Stimulated activated CD4-positive, alpha-beta T cell treated with anti-CD3 and anti-CD28 coated beads, Interleukin-4, amount 100 ng/mL, for 1 hour (primary cell): ENCODE measurements around the gene KLK15.
"Not testable (repeated sequence)": the region's sequence is repeated elsewhere in the genome, so short reads cannot be mapped to it uniquely, and the experiment has no call there.

Experiments
- DNase-seq: peaks from one replicate; pipeline ENCODE4 v3.0.0-alpha.2; 2020

KLK15 gene

DNA sequence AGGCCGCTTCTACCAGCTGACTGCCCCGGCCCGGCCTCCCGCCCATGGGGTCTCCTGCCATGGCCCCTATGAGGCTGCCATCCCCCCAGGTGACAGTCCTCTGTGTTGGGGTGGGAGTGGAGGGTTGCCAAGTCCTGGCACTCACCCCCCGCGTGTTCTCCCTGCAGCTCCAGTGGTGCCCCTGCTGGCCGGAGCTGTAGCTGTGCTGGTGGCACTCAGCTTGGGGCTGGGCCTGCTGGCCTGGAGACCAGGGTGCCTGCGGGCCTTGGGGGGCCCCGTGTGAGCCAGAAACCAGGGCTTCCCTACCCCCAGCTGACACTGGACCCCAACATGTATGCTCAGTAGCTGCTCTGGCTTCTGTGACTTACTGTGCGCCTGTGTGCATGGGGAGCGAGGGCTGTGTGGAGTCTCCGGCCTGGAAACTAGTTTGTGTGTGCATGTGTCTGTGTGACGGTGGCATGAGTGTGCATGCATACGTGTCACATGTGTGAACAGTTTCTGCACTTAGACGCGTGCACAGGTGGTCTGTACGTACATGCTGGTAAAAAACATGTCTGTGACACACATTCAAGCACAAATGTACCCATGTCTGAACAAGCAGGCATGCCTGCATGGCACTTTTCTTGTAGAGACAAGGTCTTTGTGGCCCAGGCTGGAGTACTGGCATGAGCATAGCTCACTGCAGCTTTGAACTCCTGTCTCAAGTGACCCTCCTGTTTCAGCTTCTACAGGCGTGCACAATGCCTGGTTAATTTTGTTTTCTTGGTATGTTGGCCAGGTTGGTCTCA is 38.3 kb downstream of the KLK15 start:
- peak; percentile 48 for DNase-seq

DNA sequence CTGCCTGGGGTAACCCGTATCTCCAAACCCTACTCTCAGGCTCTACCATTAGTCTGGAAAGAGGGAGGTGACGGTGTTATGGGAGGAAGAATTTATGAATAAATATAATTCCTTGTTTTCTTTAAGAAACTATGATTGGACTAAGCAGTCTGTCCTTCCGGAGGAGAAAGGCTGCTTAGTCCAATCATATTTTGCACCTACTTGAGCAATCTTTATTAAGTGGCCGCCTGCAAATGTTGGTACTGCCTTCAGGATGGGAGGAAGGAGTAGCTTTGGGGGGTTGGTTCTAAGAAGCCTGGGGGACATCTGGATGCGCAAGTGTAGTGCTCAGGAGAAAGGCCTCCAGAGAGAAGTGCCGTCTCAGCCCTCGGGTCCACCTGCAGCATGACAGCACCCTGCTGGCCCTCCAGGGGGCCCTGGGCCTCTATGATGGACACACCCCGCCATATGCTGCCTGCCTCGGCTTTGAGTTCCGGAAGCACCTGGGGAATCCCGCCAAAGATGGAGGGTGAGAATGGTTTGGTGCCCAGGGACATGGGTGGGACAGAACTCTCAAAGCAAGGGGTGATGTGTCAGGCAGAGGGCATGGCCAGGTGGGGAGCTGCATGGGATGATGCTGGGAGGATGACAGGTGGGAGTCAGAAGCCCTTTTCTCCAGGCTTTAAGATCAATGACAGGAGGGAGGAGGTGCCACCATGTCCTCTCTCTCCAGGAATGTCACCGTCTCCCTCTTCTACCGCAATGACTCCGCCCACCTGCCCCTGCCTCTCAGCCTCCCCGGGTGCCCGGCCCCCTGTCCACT is 39.1 kb downstream of the KLK15 start:
- DNase-seq, result peak; percentile 44

DNA sequence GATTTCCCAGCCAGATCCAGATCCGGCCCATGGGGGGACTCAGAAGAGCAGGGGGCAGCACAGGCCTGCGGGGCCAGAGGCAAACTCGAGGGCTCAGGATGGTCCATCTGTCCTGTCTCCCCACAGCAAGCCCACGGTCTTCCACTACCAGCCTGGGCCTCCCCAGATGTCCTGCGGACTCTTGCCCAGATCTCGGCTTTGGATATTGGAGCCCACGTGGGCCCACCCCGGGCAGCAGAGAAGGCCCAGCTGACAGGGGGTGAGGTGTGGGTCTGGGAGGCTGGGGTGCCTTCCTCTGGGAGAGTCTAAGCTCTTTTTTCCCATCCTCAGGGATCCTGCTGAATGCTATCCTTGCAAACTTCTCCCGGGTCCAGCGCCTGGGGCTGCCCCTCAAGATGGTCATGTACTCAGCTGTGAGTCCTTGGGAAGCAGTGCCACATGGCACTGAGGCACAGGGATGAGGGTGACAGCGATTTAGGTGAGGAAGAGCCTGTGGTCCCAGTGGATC is 39.8 kb downstream of the KLK15 start:
- no peak for DNase-seq

DNA sequence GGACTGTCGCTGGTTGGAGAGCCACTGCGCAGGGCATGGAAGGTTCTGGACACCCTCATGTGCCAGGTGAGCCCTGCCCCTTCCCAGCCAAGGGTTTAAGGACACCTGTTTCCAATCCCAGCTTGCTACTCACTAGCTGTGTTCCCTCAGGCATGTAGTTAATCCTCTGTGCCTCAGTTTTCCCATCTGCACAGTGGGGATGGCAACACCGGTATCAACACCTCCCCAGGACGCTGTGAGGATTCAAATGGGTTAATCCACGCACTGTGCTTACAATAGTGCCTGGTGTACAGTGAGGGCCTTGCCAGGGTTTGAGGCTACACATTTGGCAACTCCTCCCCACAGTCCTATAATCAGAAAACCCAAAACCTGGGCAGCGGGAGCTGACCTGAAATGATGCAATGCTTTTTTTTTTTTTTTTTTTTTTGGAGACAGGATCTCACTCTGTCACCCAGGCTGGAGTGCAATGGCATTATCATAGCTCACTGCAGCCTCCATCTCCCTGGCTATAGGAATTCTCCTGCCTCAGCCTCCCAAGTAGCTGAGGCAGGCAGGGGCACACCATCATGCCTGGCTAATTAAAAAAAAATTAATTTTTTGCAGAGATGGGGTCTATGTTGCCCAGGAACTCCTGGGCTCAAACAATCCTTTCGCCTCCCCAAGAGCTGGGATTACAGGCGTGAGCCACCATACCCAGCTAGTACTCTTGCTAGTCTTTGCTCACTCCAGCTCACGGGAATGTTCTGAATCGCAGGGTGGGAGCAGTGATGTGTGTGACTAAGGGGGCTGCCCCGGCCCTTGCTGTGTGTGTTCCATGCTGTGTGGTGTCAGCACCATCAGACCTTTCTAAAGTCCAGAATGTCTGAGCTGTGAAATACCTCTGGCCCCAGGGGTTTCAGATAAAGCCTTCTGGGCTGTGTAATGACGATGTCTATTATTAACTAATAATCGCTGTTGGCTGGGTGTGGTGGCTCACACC is 40.8 kb downstream of the KLK15 start:
- no peak for DNase-seq

DNA sequence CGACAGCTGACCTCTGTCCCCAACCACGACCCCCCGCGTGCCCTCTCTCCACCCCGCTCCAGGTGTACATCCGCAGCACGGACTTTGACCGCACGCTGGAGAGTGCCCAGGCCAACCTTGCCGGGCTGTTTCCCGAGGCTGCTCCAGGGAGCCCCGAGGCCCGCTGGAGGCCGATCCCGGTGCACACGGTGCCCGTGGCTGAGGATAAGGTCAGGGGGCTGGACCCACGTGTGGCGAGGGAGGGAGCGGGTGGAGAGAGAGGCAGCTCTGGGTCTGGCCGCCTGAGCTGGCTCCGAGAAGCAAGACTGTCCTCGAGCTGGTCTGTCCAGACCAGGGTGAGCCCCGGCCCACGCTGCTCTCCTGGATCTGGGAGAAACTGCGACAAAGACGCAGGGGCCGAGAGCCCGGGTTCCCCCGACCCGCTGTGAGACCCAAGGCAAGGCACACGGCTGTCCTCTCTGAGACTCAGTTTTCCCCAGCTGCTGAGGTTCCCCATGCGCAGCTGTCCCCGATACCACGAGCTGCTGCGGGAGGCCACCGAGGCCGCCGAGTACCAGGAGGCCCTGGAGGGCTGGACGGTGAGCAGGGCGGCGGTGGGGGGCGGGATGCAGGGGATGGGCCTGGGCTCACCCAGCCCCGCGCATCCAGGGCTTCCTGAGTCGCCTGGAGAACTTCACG is 41.6 kb downstream of the KLK15 start:
- no peak for DNase-seq

DNA sequence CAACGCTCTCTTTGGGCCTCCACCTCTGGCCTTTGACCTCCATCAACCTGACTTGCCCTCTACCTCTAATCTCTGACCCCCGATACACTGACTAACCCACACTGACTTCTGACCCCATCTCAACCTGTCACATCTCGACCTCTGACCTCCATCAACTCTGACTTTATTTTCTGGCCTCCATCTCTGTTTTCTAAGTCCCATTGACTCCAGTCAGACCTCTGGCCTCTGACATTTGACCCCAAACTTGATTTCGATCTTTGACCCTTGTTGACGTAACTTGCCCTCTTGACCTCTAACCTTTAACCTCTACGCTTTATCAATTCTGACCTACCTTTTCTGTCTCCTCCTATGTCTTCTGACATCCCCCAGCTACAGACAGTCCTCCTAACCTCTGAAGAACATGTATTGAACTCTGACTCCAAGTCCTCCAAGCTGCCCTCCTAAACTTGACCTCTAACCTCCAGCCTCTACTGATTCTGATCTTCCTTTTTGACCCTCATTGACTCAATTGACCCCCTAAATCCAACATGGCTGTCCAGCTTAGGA is 42.4 kb downstream of the KLK15 start:
- no peak for DNase-seq

DNA sequence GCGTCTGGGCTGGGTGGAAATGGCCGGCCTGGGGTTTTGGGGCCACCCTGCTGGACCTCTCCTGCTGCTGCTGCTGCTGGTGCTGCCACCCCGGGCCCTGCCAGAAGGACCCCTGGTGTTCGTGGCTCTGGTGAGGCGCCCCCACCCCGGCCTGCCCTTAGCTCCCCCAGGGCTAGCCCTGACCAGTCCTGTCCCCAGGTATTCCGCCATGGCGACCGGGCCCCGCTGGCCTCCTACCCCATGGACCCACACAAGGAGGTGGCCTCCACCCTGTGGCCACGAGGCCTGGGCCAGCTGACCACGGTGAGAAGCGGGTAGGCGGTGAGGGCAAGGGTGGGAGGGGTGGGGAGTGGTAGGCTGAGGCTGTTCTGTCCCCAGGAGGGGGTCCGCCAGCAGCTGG is 43.0 kb downstream of the KLK15 start, which contains the start of gene ACP4:
Gene ACP4, plus strand, starts transcription at position 20 of the 400 bp plus-strand sequence. Its CDS starts 0 bp downstream, at position 20.
- no peak for DNase-seq

DNA sequence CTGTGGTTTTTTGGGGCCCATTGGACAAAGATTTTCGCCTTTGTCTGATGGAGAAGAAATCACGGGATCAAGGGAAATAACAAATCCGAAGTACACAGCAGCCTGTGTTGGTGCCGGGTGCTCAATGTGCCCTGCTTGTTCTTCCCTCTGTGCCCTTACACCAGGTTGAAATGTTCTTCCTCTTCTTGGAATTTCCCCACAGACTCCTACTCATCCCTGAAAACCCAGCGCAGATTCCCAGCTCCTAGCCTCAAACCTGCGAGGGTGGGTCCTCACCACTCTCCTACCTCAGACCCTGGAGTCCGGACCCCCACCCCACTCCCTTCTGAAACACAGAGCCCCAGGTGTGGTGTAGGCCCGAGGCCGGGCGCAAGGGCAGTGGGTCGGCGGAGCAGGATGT is 48.0 kb downstream of the KLK15 start:
- DNase-seq, result no peak

DNA sequence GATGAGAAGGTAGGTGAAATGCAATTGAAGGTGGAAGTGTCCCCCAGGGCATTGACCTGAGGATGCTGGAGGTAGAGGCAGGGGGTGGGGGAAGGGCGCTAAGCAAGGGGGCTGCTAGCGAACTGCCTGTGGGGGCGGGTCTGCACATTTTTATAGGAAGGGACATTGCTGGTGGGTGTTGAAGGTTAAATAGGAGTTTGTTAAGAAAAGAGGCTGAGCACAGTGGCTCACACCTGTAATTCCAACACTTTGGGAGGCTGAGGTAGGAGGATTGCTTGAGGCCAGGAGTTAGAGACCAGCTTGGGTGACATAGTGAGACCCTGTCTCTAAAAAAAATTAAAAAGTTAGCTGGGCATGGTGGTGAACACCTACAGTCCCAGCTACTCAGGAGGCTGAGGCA is 48.7 kb downstream of the KLK15 start:
- no peak for DNase-seq

DNA sequence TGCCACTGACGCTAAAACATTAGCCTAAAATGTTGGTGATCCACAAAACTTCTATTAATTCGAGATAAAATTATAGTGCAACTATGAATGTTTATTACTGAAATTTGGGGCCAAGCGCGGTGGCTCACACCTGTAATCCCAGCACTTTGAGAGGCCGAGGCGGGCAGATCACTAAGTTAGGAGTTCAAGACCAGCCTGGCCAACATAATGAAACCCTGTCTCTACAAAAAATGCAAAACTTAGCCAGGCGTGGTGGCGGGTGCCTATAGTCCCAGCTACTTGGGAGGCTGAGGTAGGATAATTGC is 49.6 kb downstream of the KLK15 start:
- DNase-seq, result not testable (repeated sequence)

DNA sequence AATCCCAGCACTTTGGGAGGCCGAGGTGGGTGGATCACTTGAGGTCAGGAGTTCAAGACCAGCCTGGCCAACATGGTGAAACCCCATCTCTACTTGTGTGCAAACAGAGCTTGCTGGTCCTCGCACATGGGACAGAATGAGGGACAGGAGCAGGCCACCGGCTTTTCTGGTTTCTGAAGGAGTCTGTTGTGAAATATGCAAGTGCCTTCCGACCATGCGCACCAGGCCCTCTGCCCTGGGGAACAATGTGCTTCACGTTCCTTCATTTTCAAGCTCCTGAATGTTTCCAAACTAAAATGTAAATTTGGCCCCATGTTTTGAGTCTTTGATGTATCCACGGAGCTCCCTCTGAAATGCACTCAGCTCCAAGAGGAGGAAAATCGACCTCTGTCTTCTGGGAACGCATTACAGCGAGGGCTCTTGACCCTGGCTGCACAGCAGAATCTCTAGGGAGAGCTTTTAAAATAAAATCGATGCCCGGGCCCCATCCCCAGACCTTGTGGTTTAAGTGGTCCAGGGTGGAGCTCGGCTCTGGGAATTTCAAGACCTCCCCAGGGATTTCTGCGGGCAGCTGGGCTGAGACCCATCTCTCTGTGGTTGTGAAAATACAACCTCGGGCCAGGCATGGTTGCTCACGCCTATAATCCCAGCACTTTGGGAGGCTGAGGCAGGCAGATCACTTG is 52.5 kb downstream of the KLK15 start:
- DNase-seq, result no peak

DNA sequence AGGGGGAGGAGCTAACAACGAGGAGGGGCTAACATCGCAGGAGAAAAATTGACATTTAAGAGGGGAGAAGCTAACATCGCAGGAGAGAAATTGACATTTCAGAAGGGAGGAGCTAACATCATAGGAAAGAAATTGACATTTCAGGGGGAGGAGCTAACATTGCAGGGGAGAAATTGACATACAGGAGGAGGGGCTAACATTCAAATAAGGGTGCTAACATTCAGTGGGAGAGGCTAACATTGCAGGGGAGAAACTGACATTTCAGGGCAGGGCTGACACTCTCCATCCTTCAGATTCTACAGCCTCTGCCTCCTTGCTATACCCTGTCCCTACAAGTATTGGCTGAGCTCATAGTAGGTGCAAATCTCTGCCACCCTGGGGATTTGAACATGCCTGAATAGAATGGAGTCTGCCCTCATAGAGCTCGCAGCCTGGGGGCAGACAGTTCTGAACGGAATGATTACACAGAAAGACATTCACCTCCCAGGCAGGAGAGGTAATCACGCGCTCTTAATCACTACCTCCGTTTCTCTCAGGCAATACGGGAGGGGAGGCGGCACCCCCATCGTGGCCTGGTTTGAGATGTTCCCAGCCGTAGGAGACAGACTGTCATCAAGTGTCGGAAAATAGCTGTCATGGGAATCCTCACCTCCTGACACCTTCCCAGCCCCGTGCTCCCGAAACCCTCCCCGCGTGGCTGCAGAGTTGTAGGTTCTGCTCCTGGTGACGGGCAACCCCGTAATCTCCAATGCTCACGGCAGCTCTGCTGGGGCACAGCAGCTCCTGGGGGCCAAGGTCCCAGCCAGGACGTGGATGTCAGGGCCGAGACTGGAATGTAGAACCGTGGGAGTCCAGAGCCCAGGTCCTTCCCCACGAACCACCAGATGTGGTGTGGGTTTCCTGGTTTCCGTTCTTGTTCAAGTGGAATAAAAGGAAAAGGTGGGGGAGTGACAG is 53.6 kb downstream of the KLK15 start:
- no peak for DNase-seq

DNA sequence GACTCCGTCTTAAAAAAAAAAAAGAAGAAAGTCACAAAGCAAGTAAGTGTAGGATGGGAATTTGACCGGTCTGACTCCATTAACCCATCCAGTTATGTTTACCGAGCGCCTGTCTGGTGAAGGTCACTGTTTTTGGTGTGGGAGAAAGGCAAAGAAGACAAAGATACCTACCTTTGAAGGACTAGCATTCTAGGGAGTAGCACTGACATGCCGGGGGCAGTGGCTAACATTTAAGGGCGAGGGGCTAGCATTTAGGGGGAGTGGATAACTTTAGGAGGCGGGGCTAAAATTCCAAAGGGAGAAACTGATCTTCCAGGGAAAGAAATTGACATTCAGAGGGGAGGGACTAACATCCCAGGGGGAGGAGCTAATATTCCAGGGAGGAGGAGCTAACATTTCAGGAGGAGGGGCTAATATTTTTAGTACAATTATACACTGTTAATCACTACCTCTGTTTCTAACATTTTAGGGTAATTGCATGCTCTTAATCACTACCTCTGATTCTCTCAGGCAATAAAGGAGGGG is 54.4 kb downstream of the KLK15 start:
- no peak for DNase-seq

DNA sequence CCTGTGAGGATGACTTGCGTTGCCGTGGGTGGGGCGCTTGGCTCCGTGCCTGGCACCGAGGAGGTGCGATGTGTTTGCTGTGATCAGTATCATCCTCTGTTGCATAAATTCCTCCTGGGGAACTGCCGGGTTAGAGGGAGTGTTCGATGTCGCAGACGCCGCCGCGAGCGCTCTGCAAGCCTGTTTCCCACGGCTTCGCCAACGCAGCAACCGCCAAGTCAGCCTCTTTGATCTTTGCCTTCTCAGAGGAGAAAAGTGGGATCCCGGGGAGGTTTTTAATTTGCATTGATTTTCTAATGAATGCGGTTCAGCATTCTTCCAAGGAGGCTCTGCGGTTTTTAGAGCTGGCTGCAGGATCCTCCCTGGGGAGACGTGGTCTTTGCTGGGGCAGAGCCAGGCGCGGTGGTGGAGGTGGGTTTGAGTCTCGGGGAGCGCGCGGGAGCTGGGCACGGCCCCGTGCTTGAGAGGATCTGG is 55.5 kb downstream of the KLK15 start:
- peak; percentile 14 for DNase-seq

DNA sequence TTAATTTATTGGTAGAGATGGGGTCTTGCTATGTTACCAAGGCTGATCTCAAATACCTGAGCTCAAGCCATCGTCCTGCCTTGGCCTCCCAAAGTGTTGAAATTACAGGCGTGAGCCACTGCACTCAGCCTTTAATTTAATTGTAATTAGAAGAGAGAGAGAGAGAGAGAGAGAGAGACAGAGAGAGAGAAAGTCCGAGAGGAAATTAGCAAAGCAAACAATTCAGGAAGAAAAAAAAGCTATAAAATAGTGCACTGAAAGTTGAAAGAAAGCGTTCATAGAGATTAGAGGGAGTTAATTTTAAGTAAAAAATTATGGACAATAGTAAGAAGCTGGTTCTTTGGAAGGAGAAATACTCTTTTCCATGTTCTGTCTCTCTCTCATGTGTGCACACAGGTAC is 56.1 kb downstream of the KLK15 start:
- DNase-seq, result no peak

DNA sequence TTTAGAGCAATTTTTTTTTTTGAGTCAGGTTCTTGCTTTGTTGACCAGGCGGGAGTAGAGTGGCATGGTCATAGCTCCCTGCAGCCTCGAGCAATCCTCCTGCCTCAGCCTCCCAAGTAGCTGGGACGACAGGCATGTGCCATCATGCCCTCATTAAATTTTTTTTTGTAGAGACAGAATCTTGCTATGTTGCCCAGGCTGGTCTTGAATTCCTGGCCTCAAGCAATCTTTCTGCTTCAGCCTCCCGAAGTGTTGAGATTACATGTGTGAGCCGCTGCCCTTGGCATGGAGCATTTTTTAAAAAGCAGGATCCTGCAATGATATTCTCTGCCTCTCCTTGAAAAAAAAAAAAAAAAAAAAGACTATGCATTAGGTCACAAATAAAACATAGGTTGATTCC is 57.2 kb downstream of the KLK15 start:
- DNase-seq, result no peak
